ENCODE results near the gene MTCL3.

The MTCL3 gene

DNA sequence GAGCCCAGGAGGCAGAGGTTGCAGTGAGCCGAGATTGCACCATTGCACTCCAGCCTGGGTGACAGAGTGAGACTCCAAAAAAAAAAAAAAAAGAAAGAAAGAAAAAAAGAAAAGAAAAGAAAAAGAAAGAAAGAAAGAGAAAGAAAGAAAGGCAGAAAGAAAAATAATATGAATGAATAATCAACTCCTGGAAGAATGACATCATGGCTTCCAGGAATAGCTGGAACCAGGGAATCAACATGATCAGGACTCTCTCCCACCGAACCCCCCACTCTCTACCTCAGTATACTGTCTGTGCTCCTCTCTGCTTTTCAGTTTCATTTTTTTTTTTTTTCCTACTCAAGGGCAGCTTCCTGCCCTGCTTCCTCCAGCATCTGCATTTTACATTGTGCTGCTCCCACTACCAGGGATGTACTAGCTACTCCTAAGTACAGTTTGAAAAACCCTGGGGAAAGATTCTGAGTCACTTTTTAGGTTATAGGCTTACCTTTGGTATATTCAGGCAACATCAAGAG is 19.7 kb upstream of the MTCL3 start:
- Mint-ChIP-seq H3K36me3 (ENCODE audit: low read depth) (no peaks in the 10 kb centered on the region), H3K27me3 (ENCODE audit: low read depth) (peaks cover 22% of the 10 kb centered on the region), H3K4me1 (ENCODE audit: low read depth) (peaks cover 3% of the 10 kb centered on the region), H3K27ac (no peak overlapping the region), H3K4me3 (no peak overlapping the region), H3K9me3 (ENCODE audit: insufficient read depth) (no peaks in the 10 kb centered on the region)
- CTCF ChIA-PET, result interaction anchor here (0.7 to 3.4 kb wide), 18 partner anchors 9 to 353 kb away, joined by 3 to 44 read pairs (median 6); partner anchors contain the start of genes MTCL3 and RNF146
- ATAC-seq (peak; percentile 39), DNase-seq (no peak)
- POLR2A ChIA-PET, result interaction anchor here (1.1 kb wide), 1 partner anchor 23 kb away, joined by 5 read pairs; no protein-coding TSS in a partner anchor

DNA sequence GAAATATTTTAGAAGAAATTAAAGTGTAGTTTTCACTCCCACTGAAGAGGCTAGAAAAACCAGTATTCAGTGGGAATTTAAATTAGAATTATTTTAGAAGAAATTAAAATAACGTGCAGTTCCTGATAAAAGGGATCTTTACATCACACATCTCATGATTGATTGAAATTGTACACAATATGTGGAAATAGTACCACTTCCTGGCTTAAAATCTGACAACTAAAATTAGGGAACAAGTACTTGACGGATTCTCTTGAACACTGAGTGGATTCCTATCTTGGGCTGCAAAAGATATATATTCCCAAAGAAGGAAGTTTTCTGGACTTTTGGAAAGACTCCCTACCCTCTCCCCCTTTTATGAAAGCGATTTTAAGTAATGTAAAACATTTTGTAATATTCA is 14.6 kb upstream of the MTCL3 start:
- DNase-seq, result no peak
- H3K27me3 Mint-ChIP-seq (ENCODE audit: low read depth), result peaks cover 28% of the 10 kb centered on the region
- no peak overlapping the region for H3K4me3 Mint-ChIP-seq
- H3K4me1 Mint-ChIP-seq (ENCODE audit: low read depth), result no peaks in the 10 kb centered on the region
- H3K36me3 Mint-ChIP-seq (ENCODE audit: low read depth), result no peaks in the 10 kb centered on the region
- CTCF ChIA-PET, result interaction anchor here (1.0 kb wide), 1 partner anchor 18 kb away, joined by 3 read pairs; no protein-coding TSS in a partner anchor
- H3K27ac Mint-ChIP-seq, result no peak overlapping the region
- ATAC-seq, result no peak
- no peaks in the 10 kb centered on the region for H3K9me3 Mint-ChIP-seq (ENCODE audit: insufficient read depth)
- POLR2A ChIA-PET, result no interaction called here

DNA sequence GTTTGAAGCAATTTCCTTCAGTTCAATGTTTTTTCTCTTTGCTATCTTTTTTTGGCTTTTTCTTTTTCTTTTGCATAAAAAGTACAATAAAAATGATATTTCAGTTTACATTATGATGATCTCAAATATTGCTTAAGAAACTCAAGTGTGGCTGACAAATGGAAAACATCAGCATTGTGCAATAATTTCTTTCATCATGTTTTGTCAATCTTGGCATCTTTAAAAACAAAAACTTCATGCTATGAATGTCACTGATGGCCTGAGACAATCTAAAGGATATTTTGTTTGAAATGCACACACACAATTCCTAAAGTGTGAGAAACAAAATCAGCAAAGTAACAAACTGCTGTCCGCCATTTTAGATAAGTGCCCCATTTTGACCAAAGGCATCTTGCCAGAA is 13.9 kb upstream of the MTCL3 start:
- ChIA-PET POLR2A (no interaction called here), CTCF (interaction anchor here (1.9 kb wide), 1 partner anchor 17 kb away, joined by 11 read pairs; no protein-coding TSS in a partner anchor)
- Mint-ChIP-seq H3K4me3 (no peak overlapping the region), H3K4me1 (ENCODE audit: low read depth) (no peaks in the 10 kb centered on the region), H3K36me3 (ENCODE audit: low read depth) (no peaks in the 10 kb centered on the region), H3K27ac (no peak overlapping the region), H3K27me3 (ENCODE audit: low read depth) (peaks cover 32% of the 10 kb centered on the region), H3K9me3 (ENCODE audit: insufficient read depth) (no peaks in the 10 kb centered on the region)
- DNase-seq, result no peak
- no peak for ATAC-seq

DNA sequence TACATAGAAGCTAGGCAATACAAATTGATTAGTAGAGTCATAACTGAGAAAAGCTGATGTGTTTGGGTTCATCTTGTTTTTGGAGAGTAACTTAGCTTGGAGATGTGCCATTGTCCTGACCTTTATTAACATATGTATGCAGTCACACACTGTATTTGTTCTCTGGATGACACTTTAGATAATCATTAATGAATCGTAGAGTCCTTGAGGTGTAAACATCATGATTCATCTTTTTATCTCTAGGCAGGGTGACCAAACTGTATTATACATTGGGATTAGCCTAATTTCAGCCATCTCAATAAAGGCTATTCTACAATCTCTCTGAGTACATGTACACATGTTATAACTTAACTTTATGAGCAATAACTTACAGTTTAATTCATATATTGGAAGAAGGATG is 3.6 kb upstream of the MTCL3 start:
- H3K36me3 Mint-ChIP-seq (ENCODE audit: low read depth), result no peaks in the 10 kb centered on the region
- H3K27me3 Mint-ChIP-seq (ENCODE audit: low read depth), result peaks cover 44% of the 10 kb centered on the region
- peaks cover 18% of the 10 kb centered on the region for H3K4me1 Mint-ChIP-seq (ENCODE audit: low read depth)
- no peak for ATAC-seq
- DNase-seq, result no peak
- no peak overlapping the region for H3K4me3 Mint-ChIP-seq
- ChIA-PET CTCF (no interaction called here), POLR2A (no interaction called here)
- no peaks in the 10 kb centered on the region for H3K9me3 Mint-ChIP-seq (ENCODE audit: insufficient read depth)
- no peak overlapping the region for H3K27ac Mint-ChIP-seq

DNA sequence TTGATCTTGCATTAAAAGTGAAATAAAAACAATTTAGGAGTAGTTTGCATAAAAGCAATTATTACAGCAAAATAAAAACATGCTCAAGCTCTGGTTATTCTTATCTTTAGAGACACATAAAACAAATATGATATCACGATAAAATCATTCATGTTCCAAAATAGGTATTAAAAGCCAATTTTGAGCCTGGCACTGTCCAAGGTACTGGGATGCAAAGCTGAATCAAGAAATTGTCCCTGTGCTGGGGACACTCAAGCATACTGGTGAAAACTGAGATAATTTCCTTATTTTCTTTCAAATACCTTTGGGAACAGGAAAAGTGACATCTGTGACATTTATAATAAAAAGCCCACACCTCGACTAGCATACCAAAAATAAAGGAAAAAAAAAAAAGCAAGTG is 931 bp upstream of the MTCL3 start:
- ATAC-seq, result no peak
- no peak overlapping the region for H3K4me3 Mint-ChIP-seq
- peaks cover 3% of the 10 kb centered on the region for H3K36me3 Mint-ChIP-seq (ENCODE audit: low read depth)
- H3K4me1 Mint-ChIP-seq (ENCODE audit: low read depth), result peaks cover 33% of the 10 kb centered on the region
- H3K9me3 Mint-ChIP-seq (ENCODE audit: insufficient read depth), result no peaks in the 10 kb centered on the region
- H3K27me3 Mint-ChIP-seq (ENCODE audit: low read depth), result peaks cover 39% of the 10 kb centered on the region
- CTCF ChIA-PET, result interaction anchor here (0.9 to 9.4 kb wide), 7 partner anchors 8 to 254 kb away, joined by 3 to 203 read pairs (median 6); partner anchors contain the start of gene RNF146
- POLR2A ChIA-PET, result no interaction called here
- DNase-seq, result peak; percentile 36
- H3K27ac Mint-ChIP-seq, result no peak overlapping the region

DNA sequence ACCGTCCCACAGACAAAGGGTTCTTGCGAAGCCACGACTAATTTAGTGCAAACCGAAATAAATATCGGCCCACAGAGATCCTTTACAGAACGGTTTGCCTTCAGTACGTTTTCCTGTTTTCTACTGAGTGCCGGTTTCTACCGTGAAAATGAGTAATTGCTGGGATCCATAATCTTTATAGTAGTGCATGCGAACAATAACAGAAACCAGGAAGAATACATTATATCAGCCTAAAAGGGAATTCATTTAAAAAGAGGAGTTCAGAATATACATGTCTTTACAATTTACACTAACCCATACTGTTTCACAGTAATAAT is 292 bp upstream of the MTCL3 start:
- Mint-ChIP-seq H3K4me3 (peak overlapping the region; percentile 57), H3K36me3 (ENCODE audit: low read depth) (peaks cover 6% of the 10 kb centered on the region), H3K4me1 (ENCODE audit: low read depth) (peaks cover 40% of the 10 kb centered on the region), H3K27me3 (ENCODE audit: low read depth) (peaks cover 43% of the 10 kb centered on the region), H3K9me3 (ENCODE audit: insufficient read depth) (no peaks in the 10 kb centered on the region), H3K27ac (no peak overlapping the region)
- DNase-seq, result no peak
- ATAC-seq, result no peak
- CTCF ChIA-PET, result interaction anchor here (1.2 to 9.4 kb wide), 6 partner anchors 9 to 253 kb away, joined by 3 to 203 read pairs (median 6); partner anchors contain the start of gene RNF146
- POLR2A ChIA-PET, result no interaction called here

DNA sequence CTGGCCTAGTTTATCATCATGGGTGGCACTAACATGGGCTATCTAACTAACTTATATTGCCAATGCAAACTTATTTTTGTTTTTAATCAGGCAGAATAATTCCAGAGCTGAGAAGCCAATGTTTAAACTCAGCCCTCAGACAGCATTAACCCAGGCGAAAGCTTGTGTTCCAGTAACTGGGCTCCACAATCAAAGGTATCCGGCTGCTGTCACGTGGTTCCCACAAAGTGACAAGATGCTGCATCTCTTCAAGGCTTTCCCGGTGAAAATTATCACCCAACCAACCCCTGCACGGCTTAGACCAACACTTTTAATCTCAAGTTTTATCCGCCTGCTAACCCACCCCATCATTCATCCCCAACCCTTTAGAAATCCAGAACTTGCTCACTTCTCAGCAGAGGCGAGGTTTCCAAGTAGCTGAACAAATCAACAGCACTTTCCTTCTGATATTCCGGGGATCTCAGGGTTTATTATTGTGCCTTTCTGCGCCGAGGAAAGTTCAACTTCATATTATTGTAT is 885 bp downstream of the MTCL3 start:
- peak overlapping the region; percentile 57 for H3K4me3 Mint-ChIP-seq
- ATAC-seq, result no peak
- H3K36me3 Mint-ChIP-seq (ENCODE audit: low read depth), result peaks cover 6% of the 10 kb centered on the region
- CTCF ChIA-PET, result interaction anchor here (2.1 to 9.4 kb wide), 4 partner anchors 10 to 252 kb away, joined by 6 to 203 read pairs (median 26); partner anchors contain the start of gene RNF146
- peaks cover 44% of the 10 kb centered on the region for H3K4me1 Mint-ChIP-seq (ENCODE audit: low read depth)
- H3K27ac Mint-ChIP-seq, result no peak overlapping the region
- H3K27me3 Mint-ChIP-seq (ENCODE audit: low read depth), result peaks cover 45% of the 10 kb centered on the region
- H3K9me3 Mint-ChIP-seq (ENCODE audit: insufficient read depth), result no peaks in the 10 kb centered on the region
- DNase-seq, result no peak
- POLR2A ChIA-PET, result no interaction called here

DNA sequence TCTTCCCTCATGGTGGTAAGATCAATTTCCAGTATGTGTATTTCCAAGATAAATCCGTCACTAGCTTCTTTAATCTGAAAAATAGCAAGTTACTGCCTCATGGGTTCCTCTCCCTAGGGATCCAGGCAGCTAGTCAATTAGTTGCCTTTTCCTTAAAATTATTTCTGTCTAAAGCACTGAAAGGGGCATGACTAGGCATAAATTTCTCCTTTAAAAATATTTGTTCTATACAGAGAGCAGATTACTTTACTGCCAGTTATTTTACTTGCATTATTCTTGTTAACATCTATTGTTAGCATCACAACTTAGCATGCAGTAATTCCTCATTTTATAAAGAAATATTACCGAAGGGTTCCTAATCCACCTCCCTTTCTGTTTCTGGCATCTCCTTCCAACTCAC is 1.4 kb downstream of the MTCL3 start:
- Mint-ChIP-seq H3K9me3 (ENCODE audit: insufficient read depth) (no peaks in the 10 kb centered on the region), H3K36me3 (ENCODE audit: low read depth) (peaks cover 6% of the 10 kb centered on the region), H3K27ac (no peak overlapping the region), H3K4me1 (ENCODE audit: low read depth) (peaks cover 44% of the 10 kb centered on the region), H3K4me3 (no peak overlapping the region), H3K27me3 (ENCODE audit: low read depth) (peaks cover 44% of the 10 kb centered on the region)
- DNase-seq (no peak), ATAC-seq (no peak)
- ChIA-PET POLR2A (no interaction called here), CTCF (interaction anchor here (1.0 to 9.4 kb wide), 13 partner anchors 11 to 251 kb away, joined by 3 to 203 read pairs (median 22); partner anchors contain the start of gene RNF146)

DNA sequence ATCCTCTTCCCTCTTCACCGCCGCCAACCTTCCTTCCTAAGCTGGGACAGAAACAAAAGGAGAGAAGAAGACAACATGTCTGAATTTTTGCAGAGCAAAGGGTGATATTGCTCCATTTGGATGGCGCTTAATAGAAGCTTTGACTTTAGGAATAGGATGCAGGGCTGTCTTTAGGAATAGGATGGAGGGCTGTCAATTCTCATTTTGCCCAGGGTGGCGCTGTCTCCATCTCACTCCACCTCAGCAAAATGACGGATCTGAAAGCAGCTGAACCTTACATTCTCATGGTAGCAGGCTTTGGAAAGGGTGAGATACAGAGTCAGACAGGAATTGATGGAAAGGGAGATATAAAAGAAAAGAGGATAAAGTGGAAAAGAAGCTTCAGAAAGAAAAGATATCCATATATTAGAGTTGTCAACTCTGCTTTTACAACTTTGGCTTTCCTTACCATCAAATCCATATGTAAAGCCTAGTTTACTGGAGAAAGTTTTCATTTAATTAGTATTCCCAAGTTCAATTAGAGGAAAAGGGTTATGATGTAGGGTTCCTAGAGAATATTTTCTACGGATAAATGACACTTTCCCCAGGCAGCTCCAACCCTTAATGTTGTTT is 2.4 kb downstream of the MTCL3 start:
- H3K36me3 Mint-ChIP-seq (ENCODE audit: low read depth), result peaks cover 6% of the 10 kb centered on the region
- H3K4me1 Mint-ChIP-seq (ENCODE audit: low read depth), result peaks cover 44% of the 10 kb centered on the region
- H3K27me3 Mint-ChIP-seq (ENCODE audit: low read depth), result peaks cover 38% of the 10 kb centered on the region
- ATAC-seq, result peak; percentile 51
- H3K27ac Mint-ChIP-seq, result peak overlapping the region; percentile 63
- H3K4me3 Mint-ChIP-seq, result peak overlapping the region; percentile 85
- no peaks in the 10 kb centered on the region for H3K9me3 Mint-ChIP-seq (ENCODE audit: insufficient read depth)
- ChIA-PET POLR2A (interaction anchor here (0.6 to 3.1 kb wide), 8 partner anchors 28 to 250 kb away, joined by 3 to 22 read pairs (median 5); partner anchors contain the start of gene RNF146), CTCF (interaction anchor here (0.7 to 9.4 kb wide), 37 partner anchors 9 to 1003 kb away, joined by 3 to 203 read pairs (median 7); partner anchors contain the start of genes ECHDC1, KIAA0408 and RNF146)
- peak; percentile 63 for DNase-seq

DNA sequence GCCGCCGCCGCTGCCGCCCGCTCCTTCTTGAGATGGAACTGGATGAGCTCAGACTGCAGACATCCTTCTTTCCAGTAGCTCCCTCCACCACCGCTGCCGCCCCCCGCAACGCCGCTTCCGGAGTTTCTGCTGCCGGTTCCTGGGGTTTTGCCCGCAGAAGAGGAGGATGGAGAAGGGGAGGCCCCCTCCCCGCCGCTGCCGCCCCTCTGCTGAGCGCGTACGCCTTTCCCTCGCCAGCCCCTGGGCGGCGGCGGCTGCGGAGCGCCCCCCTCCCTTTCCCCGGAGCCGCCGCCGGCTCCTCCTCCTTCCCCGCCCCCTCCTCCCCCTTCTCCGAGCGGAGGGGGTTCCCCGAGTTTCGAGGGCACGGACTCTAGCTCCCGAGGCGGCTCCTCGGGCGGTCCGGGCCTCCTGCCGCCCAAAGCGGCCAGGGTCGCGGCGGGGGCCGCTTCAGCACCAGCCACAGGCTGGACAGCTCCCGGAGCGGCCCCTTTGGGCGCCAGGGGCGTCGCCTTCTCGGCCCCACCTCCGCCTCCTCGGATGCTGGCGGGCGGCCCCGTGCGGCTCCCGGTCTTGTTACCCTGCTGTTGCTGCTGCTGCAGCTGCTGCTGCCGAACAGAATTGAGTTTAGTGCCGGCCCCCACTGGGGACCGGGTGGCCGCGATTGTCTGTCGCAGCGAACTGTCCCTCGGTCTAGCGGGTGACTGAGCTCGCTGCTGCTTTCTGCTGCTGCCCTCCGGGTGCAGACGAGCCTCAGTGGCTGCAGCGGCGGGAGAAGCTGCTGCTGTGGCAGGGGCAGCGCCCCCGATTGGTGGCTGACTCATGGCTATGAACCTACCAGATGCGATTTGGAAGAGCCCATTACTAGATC is 3.1 kb downstream of the MTCL3 start:
- POLR2A ChIA-PET, result interaction anchor here (0.7 to 3.1 kb wide), 9 partner anchors 22 to 249 kb away, joined by 3 to 22 read pairs (median 5); partner anchors contain the start of gene RNF146
- H3K4me3 Mint-ChIP-seq, result peak overlapping the region; percentile 85
- H3K27ac Mint-ChIP-seq, result peak overlapping the region; percentile 63
- peaks cover 6% of the 10 kb centered on the region for H3K36me3 Mint-ChIP-seq (ENCODE audit: low read depth)
- DNase-seq (peak; percentile 80), ATAC-seq (peak; percentile 85)
- peaks cover 34% of the 10 kb centered on the region for H3K27me3 Mint-ChIP-seq (ENCODE audit: low read depth)
- H3K9me3 Mint-ChIP-seq (ENCODE audit: insufficient read depth), result no peaks in the 10 kb centered on the region
- peaks cover 44% of the 10 kb centered on the region for H3K4me1 Mint-ChIP-seq (ENCODE audit: low read depth)
- CTCF ChIA-PET, result interaction anchor here (0.8 to 9.4 kb wide), 41 partner anchors 8 to 1004 kb away, joined by 3 to 203 read pairs (median 6); partner anchors contain the start of genes ECHDC1, KIAA0408 and RNF146

DNA sequence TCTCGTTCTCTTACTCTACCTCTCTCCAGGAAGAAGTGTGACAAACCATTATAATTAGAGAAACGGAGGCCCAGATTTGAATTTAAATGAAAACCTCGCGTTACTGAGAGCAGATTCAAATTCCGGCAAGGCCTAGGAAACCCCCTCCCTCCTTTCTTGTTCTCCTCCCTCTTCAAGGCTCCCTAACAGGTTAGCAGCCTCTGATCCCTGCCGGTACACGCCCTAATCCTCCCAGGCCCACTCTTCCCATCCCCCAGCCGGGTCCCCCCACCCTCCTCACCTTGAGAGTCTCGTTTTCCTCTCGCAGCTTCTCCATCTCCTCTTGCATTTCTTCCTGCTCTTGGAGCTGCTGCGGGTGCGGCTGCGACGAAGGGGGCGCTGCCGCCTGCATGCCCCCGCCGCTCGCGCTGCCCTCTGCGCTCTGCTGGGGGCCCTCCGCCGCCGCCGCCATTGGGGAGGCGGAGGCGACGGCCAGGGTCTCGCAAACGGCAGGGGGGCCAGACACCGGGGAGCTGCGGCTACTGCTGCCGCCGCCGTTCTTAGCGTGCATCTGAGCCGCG is 3.8 kb downstream of the MTCL3 start:
- H3K4me3 Mint-ChIP-seq, result peak overlapping the region; percentile 85
- peak; percentile 12 for ATAC-seq
- H3K4me1 Mint-ChIP-seq (ENCODE audit: low read depth), result peaks cover 44% of the 10 kb centered on the region
- H3K9me3 Mint-ChIP-seq (ENCODE audit: insufficient read depth), result no peaks in the 10 kb centered on the region
- H3K36me3 Mint-ChIP-seq (ENCODE audit: low read depth), result peaks cover 11% of the 10 kb centered on the region
- H3K27ac Mint-ChIP-seq, result peak overlapping the region; percentile 31
- ChIA-PET POLR2A (interaction anchor here (0.9 to 3.1 kb wide), 7 partner anchors 23 to 249 kb away, joined by 3 to 22 read pairs (median 6); partner anchors contain the start of gene RNF146), CTCF (interaction anchor here (0.8 to 9.4 kb wide), 34 partner anchors 8 to 1004 kb away, joined by 3 to 203 read pairs (median 6); partner anchors contain the start of genes KIAA0408 and RNF146)
- H3K27me3 Mint-ChIP-seq (ENCODE audit: low read depth), result peaks cover 34% of the 10 kb centered on the region
- DNase-seq, result no peak
